Suprapubic skin (tissue), 4 donors: ENCODE measurements around the gene ZCCHC24. TPM values are rescaled to one million over a fixed set of nuclear protein-coding genes. Genes with fewer than 3 reads are reported as not detected.

Experiments
- DNase-seq, 2 donors: peaks; one replicate each; pipeline ENCODE4 v3.0.0-alpha.2; 2019; ENCODE audit warnings: low spot score in 2 of 2
- H3K27ac ChIP-seq: fragments of 200-600 bp; sonication (generic); one replicate; pipeline ENCODE4 v1.5.1; 2019
- H3K27me3 ChIP-seq: fragments of 200-600 bp; sonication (generic); one replicate; pipeline ENCODE4 v1.5.1; 2019
- H3K36me3 ChIP-seq: fragments of 200-600 bp; sonication (generic); one replicate; pipeline ENCODE4 v1.5.1; 2019
- H3K4me1 ChIP-seq: fragments of 200-600 bp; sonication (generic); one replicate; pipeline ENCODE4 v1.5.1; 2019
- H3K4me3 ChIP-seq: fragments of 200-600 bp; sonication (generic); one replicate; pipeline ENCODE4 v1.5.1; 2019; ENCODE audit warnings: mild to moderate bottlenecking
- H3K9me3 ChIP-seq: fragments of 200-600 bp; sonication (generic); one replicate; pipeline ENCODE4 v1.5.1; 2019
- EP300 ChIP-seq: sonication (generic); formaldehyde crosslinking; IDR thresholded peaks from one replicate; pipeline ENCODE4 v1.6.1; 2017; ENCODE audit warnings: antibody characterized with exemption
- POLR2A ChIP-seq, 2 donors: fragments of 450-650 bp; IDR thresholded peaks; one replicate each; pipeline ENCODE4 v1.6.1; 2017; ENCODE audit warnings: antibody characterized with exemption in 2 of 2, mild to moderate bottlenecking in 2 of 2, moderate library complexity in 2 of 2
- POLR2AphosphoS5 ChIP-seq, 3 donors: sonication (generic); formaldehyde crosslinking; IDR thresholded peaks; one replicate each; pipeline ENCODE4 v1.6.1; 2017; ENCODE audit warnings: antibody characterized with exemption in 3 of 3
- WGBS: methylation state at CpG from one replicate; pipeline ENCODE4 v1.1.5; 2018; 5-methylcytosine and 5-hydroxymethylcytosine counted together
- total RNA-seq, 4 donors: library from RNA; depleted of rRNA; stranded (reverse); fragments of >200 nt; gene quantifications; one replicate each; pipeline ENCODE4 v1.1.0, GENCODE V29; 2016
- TF ChIP-seq, protein P1 (sequence below), 2 donors: fragments of 200-600 bp in 1 of 2; fragments of 450-650 bp in 1 of 2; sonication (generic) in 1 of 2; IDR thresholded peaks; one replicate each; pipeline ENCODE4 v1.5.1; 2016 to 2019; ENCODE audit warnings: antibody characterized with exemption in 2 of 2, mild to moderate bottlenecking in 1 of 2, moderate library complexity in 1 of 2

Gene ZCCHC24
- total RNA-seq, 4 donors from 2014 or later, result 8.9 to 17.3 (median 12.8) TPM

DNA sequence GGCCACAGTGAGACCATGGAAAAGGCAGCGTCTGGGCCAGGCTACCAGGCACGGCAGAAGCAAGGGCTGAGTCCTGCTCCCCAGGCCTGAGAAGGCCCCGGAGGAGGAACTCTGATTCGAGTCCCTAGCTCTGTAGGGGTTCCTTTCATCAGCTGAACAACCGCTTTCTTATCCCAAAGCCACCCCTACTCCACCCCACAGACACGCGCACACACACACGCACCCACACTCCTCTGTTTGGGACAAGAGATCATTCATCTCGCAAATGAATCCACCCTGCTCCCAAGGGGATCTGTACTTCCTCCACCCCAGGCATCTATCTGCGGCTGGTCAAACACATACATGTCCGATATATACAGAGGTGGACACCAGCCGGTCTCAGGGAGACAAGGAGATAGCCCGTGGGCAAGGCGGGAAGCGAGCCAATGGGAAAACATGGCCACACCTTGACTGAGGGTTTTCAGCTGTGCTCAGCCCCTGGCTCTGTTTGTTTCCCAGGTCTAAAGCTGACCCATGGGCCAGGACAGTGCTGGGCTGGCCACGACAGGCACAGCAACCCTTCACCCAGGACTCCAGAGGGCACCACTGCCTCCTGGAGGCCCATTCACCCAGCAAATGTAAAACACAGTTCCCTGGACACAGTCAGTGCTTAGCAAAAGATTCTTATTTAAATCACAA is 7.3 kb downstream of the ZCCHC24 start:
- TF ChIP-seq POLR2AphosphoS5 (IDR thresholded peaks at IDR 0.05) (no peak), EP300 (no peak), POLR2A (IDR thresholded peaks at IDR 0.05) (no peak)
- TF ChIP-seq, protein P1, sequence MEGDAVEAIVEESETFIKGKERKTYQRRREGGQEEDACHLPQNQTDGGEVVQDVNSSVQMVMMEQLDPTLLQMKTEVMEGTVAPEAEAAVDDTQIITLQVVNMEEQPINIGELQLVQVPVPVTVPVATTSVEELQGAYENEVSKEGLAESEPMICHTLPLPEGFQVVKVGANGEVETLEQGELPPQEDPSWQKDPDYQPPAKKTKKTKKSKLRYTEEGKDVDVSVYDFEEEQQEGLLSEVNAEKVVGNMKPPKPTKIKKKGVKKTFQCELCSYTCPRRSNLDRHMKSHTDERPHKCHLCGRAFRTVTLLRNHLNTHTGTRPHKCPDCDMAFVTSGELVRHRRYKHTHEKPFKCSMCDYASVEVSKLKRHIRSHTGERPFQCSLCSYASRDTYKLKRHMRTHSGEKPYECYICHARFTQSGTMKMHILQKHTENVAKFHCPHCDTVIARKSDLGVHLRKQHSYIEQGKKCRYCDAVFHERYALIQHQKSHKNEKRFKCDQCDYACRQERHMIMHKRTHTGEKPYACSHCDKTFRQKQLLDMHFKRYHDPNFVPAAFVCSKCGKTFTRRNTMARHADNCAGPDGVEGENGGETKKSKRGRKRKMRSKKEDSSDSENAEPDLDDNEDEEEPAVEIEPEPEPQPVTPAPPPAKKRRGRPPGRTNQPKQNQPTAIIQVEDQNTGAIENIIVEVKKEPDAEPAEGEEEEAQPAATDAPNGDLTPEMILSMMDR (IDR thresholded peaks at IDR 0.05), result peak in 1 of 2 donors; percentile 11
- Histone ChIP-seq H3K4me3 (no peak overlapping the region), H3K9me3 (no peaks in the 10 kb centered on the region), H3K27me3 (no peaks in the 10 kb centered on the region), H3K4me1 (peaks cover 90% of the 10 kb centered on the region), H3K36me3 (peaks cover 5% of the 10 kb centered on the region), H3K27ac (peak overlapping the region; percentile 84)
- peak; percentile 67 to 78 for DNase-seq
- 76% methylated on average over 16 of the region's 16 CpGs for WGBS

DNA sequence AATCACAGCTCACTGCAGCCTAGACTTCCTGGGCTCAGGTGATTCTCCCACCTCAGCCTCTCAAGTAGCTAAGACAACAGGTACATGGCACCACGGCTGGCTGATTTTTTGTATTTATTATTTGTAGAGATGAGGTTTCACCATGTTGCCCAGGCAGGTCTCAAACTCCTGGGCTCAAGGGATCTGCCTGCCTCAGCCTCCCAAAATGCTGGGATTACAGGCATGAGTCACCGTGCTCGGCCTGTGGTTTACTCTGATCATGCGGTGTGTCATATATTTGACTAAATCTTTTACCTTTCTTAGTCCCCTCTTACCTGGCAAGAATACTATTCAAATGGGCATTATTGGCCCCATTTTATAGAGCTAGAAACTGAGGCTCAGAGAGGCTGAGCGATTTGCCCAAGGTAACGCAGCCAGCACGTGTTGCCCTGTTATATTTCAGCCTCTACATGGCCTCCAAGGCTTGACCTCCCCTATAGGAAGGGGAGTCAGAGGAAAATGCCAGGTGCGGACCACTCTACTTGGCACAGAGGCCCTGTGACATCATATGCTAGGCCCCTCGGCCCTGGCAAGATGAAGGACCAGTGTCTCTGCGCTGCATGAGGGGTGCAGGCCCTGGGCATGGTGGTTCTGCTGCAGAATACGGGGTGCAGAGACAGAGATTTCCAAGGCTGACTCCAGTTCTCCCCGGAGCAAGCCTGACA is 8.2 kb downstream of the ZCCHC24 start:
- Histone ChIP-seq H3K9me3 (no peaks in the 10 kb centered on the region), H3K27me3 (no peaks in the 10 kb centered on the region), H3K4me1 (peaks cover 89% of the 10 kb centered on the region), H3K4me3 (no peak overlapping the region), H3K27ac (peak overlapping the region; percentile 84), H3K36me3 (peaks cover 7% of the 10 kb centered on the region)
- DNase-seq, result peak; percentile 55 to 66
- TF ChIP-seq POLR2AphosphoS5 (IDR thresholded peaks at IDR 0.05), result no peak
- TF ChIP-seq, protein P1 (IDR thresholded peaks at IDR 0.05), result no peak
- TF ChIP-seq POLR2A (IDR thresholded peaks at IDR 0.05), result no peak
- no peak for TF ChIP-seq EP300
- 84% methylated on average over 12 of the region's 12 CpGs for WGBS

DNA sequence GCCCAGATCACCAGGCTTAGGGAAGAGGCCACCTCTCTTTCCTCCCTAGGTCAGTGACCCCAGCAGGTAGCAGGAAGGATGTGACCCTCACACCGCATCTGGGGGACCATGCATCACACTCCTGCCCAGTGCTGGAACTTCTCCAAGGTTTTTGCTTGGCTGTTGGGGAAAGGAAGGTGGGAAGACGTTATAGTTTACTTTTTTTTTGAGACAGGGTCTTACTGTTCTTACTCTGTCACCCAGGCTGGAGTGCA is 8.6 kb downstream of the ZCCHC24 start:
- no peaks in the 10 kb centered on the region for H3K9me3 ChIP-seq
- no peak for DNase-seq
- H3K36me3 ChIP-seq, result peaks cover 9% of the 10 kb centered on the region
- no peaks in the 10 kb centered on the region for H3K27me3 ChIP-seq
- H3K27ac ChIP-seq, result peak overlapping the region; percentile 84
- TF ChIP-seq EP300 (no peak), POLR2A (IDR thresholded peaks at IDR 0.05) (no peak), POLR2AphosphoS5 (IDR thresholded peaks at IDR 0.05) (no peak)
- TF ChIP-seq, protein P1 (IDR thresholded peaks at IDR 0.05), result no peak
- WGBS, result 80% methylated on average over 2 of the region's 2 CpGs
- no peak overlapping the region for H3K4me3 ChIP-seq
- H3K4me1 ChIP-seq, result peaks cover 89% of the 10 kb centered on the region

DNA sequence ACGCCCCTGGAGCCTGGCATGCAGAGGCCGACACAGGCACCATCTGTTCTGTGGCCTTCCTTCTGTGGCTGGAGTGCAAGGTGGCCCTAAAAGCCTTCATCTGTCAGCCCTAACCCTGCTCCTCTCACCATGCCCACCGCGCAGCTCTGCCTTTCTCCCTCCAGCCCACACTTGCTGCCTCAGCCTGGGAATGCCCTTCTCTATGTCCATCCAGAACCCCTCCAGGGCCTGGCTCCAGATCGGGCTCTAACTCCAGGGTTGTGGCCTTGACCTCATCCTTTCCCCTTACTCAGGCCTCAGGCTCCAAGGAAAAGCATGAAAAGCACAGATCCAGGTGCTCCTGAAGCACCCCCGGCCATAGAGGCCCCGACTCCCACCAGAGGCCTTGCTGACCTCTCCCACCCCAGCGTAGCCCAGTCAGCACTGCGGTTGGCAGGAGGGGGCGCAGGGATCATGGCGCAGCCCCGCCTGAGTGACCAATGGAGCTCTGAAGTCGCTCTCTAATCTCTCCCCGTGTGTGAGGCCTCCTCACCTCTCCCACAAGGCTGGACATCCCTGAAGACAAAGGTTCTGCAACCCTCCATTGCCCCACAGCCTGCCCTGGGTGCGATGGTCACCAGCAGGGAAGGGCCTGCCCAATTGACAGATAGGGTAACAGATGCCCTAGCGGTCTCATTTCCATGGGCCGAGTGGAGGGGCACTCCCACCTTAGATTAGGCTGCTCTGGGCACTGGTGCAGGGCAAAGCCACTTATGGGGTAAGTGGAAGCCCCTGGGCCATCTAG is 9.2 kb downstream of the ZCCHC24 start:
- Histone ChIP-seq H3K36me3 (peaks cover 9% of the 10 kb centered on the region), H3K4me3 (no peak overlapping the region), H3K4me1 (peaks cover 85% of the 10 kb centered on the region), H3K27ac (peak overlapping the region; percentile 84), H3K9me3 (no peaks in the 10 kb centered on the region), H3K27me3 (no peaks in the 10 kb centered on the region)
- DNase-seq, result peak; percentile 60 to 73
- TF ChIP-seq, protein P1 (IDR thresholded peaks at IDR 0.05), result no peak
- TF ChIP-seq POLR2A (IDR thresholded peaks at IDR 0.05) (no peak), EP300 (no peak), POLR2AphosphoS5 (IDR thresholded peaks at IDR 0.05) (no peak)
- 93% methylated on average over 10 of the region's 17 CpGs for WGBS
